Muscle layer of colon (tissue), 2 donors: Measurements from ENCODE around the gene NKAP.
"Not testable (repeated sequence)": the region's sequence is repeated elsewhere in the genome, so short reads cannot be mapped to it uniquely, and the experiment has no call there.

ENCODE experiments used
- H3K27ac ChIP-seq: one replicate; pipeline ENCODE4 v1.7.0; 2013; ENCODE audit warnings: low read depth, mild to moderate bottlenecking, low read length, moderate library complexity
- H3K27me3 ChIP-seq, 2 donors: one replicate each; pipeline ENCODE4 v1.7.0; 2013; ENCODE audit warnings: low read length in 2 of 2, mild to moderate bottlenecking in 2 of 2; ENCODE audit not compliant: insufficient read depth in 2 of 2, control insufficient read depth in 1 of 2
- H3K36me3 ChIP-seq: one replicate; pipeline ENCODE4 v1.7.0; 2013; ENCODE audit warnings: mild to moderate bottlenecking, low read length; ENCODE audit not compliant: insufficient read depth
- H3K4me1 ChIP-seq: one replicate; pipeline ENCODE4 v1.7.0; 2013; ENCODE audit warnings: mild to moderate bottlenecking, low read length; ENCODE audit not compliant: insufficient read depth
- H3K4me3 ChIP-seq, 2 donors: one replicate each; pipeline ENCODE4 v1.7.0; 2013; ENCODE audit warnings: low read length in 2 of 2, low read depth in 1 of 2, mild to moderate bottlenecking in 1 of 2, moderate library complexity in 1 of 2
- H3K9ac ChIP-seq: one replicate; pipeline ENCODE4 v1.7.0; 2013; ENCODE audit warnings: low read length
- H3K9me3 ChIP-seq: one replicate; pipeline ENCODE4 v1.7.0; 2013; ENCODE audit warnings: mild to moderate bottlenecking, low read length
- donor health status: abdominal sarcoma.
- donor health status: Adenocarcinoma of cecum.

NKAP gene

GRCh38 chrX:119922391-119922790 is 21.2 kb downstream of the NKAP start:
- not testable (repeated sequence) for H3K4me3 ChIP-seq, H3K36me3 ChIP-seq, H3K27ac ChIP-seq, H3K9me3 ChIP-seq, H3K27me3 ChIP-seq, H3K9ac ChIP-seq, H3K4me1 ChIP-seq

- Histone ChIP-seq H3K9ac (no peak overlapping the region), H3K36me3 (no peaks in the 10 kb centered on the region), H3K4me3 (no peak overlapping the region), H3K27ac (no peak overlapping the region), H3K27me3 (no peaks in the 10 kb centered on the region), H3K4me1 (no peaks in the 10 kb centered on the region), H3K9me3 (no peaks in the 10 kb centered on the region)
Observed at GRCh38 chrX:119919835-119920585, 23.5 kb downstream of the NKAP start.

GRCh38 chrX:119917877-119918276 is 25.7 kb downstream of the NKAP start:
- Histone ChIP-seq H3K4me3 (no peak overlapping the region), H3K36me3 (no peaks in the 10 kb centered on the region), H3K27ac (no peak overlapping the region), H3K9ac (no peak overlapping the region), H3K9me3 (no peaks in the 10 kb centered on the region), H3K4me1 (no peaks in the 10 kb centered on the region), H3K27me3 (no peaks in the 10 kb centered on the region)

GRCh38 chrX:119916310-119916709 is 27.2 kb downstream of the NKAP start:
- H3K27ac ChIP-seq = no peak overlapping the region
- H3K9me3 ChIP-seq = no peaks in the 10 kb centered on the region
- no peaks in the 10 kb centered on the region for H3K4me1 ChIP-seq
- H3K9ac ChIP-seq = no peak overlapping the region
- no peak overlapping the region for H3K4me3 ChIP-seq
- no peaks in the 10 kb centered on the region for H3K27me3 ChIP-seq
- H3K36me3 ChIP-seq = no peaks in the 10 kb centered on the region

- peaks cover 0 to 4% of the 10 kb centered on the region in 2 donors for H3K27me3 ChIP-seq
- no peaks in the 10 kb centered on the region for H3K9me3 ChIP-seq
- H3K27ac ChIP-seq = no peak overlapping the region
- H3K4me1 ChIP-seq = no peaks in the 10 kb centered on the region
- H3K9ac ChIP-seq = no peak overlapping the region
- H3K4me3 ChIP-seq = no peak overlapping the region
- no peaks in the 10 kb centered on the region for H3K36me3 ChIP-seq
Observed at GRCh38 chrX:119900976-119901375, 42.6 kb downstream of the NKAP start.

- Histone ChIP-seq H3K4me3 (no peak overlapping the region), H3K27me3 (peaks cover 0 to 5% of the 10 kb centered on the region in 2 donors)
Observed at GRCh38 chrX:119899125-119899524, 44.4 kb downstream of the NKAP start.

GRCh38 chrX:119895843-119896326 is 47.7 kb downstream of the NKAP start, which contains the start of gene AKAP14:
Gene AKAP14, plus strand, starts transcription at chrX:119895893. Its CDS starts 7,331 bp downstream, at chrX:119903224.
- Histone ChIP-seq H3K36me3 (no peaks in the 10 kb centered on the region), H3K27me3 (peaks cover 0 to 5% of the 10 kb centered on the region in 2 donors), H3K27ac (no peak within 1 kb of the TSS), H3K4me1 (no peaks in the 10 kb centered on the region), H3K4me3 (no peak within 1 kb of the TSS), H3K9me3 (no peaks in the 10 kb centered on the region), H3K9ac (no peak within 1 kb of the TSS)

More at GRCh38 chrX:119899125-119899524, 44.4 kb downstream of the NKAP start:
- Histone ChIP-seq H3K9ac (no peak overlapping the region), H3K9me3 (no peaks in the 10 kb centered on the region), H3K4me1 (no peaks in the 10 kb centered on the region), H3K36me3 (no peaks in the 10 kb centered on the region), H3K27ac (no peak overlapping the region)

GRCh38 chrX:119891961-119892692 is 51.4 kb downstream of the NKAP start:
- peaks cover 0 to 10% of the 10 kb centered on the region in 2 donors for H3K27me3 ChIP-seq
- H3K27ac ChIP-seq, H3K9me3 ChIP-seq, H3K4me3 ChIP-seq, H3K36me3 ChIP-seq, H3K4me1 ChIP-seq, H3K9ac ChIP-seq: not testable (repeated sequence)

- not testable (repeated sequence) for H3K27me3 ChIP-seq, H3K9me3 ChIP-seq, H3K4me3 ChIP-seq
Observed at GRCh38 chrX:119890626-119891025, 52.9 kb downstream of the NKAP start.

GRCh38 chrX:119887721-119888425 is 55.7 kb downstream of the NKAP start:
- Histone ChIP-seq H3K27ac (no peak overlapping the region), H3K27me3 (peaks cover 0 to 5% of the 10 kb centered on the region in 2 donors), H3K4me1 (no peaks in the 10 kb centered on the region), H3K9me3 (no peaks in the 10 kb centered on the region), H3K4me3 (peak overlapping the region in 1 of 2 donors; percentile 32), H3K9ac (no peak overlapping the region), H3K36me3 (no peaks in the 10 kb centered on the region)

More at GRCh38 chrX:119890626-119891025, 52.9 kb downstream of the NKAP start:
- not testable (repeated sequence) for H3K4me1 ChIP-seq, H3K27ac ChIP-seq, H3K36me3 ChIP-seq, H3K9ac ChIP-seq
